Pons (tissue), 1 donor: Measurements from ENCODE around the gene NDUFB2.
"Not testable (repeated sequence)": the region's sequence is repeated elsewhere in the genome, so short reads cannot be mapped to it uniquely, and the experiment has no call there.

Experiments used
- DNase-seq: peaks from one replicate; pipeline ENCODE4 v3.0.0-alpha.2; 2016; ENCODE audit warnings: low spot score

Gene NDUFB2

DNA sequence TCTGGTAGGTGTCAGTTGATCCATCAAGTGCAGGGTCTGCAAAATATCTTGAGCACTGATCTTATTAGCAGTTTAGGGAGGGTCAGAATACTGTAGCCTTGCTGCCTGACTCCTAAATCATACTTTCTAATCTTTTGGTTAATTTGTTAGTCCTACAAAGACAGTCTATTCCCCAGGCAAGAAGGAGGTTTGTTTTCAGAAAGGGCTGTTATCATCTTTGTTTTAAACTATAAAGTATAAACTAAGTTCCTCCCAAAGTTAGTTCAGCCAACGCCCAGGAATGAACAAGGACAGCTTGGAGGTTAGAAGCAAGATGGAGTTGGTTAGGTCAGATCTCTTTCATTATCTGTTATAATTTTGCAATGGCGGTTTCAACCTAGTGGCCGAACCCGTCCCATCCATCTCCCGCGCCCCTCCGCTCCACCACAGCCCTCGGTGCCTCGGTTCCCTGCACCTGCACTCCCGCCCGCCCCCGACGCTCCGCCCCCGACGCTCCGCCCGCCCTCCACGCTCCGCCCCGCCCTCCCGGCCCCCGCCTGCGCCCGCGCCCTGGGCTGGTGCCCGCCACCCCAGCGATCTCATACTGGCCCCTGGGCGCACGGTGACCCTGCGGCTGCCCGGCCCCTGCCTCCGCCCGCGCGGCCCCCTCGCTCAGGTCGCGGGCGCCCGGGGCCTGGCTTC, 24.0 kb upstream of the NDUFB2 start, which contains the start of gene ADCK2:
Gene ADCK2 (plus strand): TSS at position 564 of the 681 bp plus-strand sequence. CDS start 386 bp downstream, outside the sequence.
- peak; percentile 25 for DNase-seq

DNA sequence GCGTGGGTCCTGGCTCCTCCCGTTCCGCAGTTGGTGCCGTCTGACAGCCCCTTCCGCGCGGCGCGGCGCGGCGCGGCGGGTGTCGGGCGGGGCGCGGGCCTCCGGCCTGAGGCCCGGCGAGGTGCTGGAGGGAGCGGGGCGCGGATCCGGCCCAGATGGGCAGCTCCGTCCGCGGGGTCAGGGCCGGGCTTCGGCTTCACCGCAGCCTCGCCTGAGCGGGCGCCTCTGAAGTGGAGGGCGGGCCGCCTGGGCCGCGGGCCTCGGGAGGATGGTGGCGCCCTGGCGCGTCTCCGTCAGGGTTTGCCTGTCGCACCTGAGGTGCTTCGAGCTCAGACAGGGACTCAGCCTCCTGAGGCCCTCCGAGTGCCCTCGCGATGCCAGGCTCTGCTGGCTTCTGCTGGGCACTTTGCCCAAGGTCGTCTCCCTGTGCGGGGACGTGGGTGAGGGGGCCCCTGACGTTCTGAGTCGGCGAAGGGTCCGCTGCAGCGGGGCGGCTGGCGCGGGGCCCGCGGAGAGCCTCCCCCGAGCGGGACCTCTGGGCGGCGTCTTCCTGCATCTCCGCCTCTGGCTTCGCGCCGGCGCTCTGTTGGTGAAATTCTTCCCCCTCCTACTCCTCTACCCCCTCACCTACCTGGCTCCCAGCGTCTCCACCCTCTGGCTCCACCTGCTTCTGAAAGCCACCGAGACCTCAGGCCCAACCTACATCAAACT, 23.3 kb upstream of the NDUFB2 start:
- no peak for DNase-seq

DNA sequence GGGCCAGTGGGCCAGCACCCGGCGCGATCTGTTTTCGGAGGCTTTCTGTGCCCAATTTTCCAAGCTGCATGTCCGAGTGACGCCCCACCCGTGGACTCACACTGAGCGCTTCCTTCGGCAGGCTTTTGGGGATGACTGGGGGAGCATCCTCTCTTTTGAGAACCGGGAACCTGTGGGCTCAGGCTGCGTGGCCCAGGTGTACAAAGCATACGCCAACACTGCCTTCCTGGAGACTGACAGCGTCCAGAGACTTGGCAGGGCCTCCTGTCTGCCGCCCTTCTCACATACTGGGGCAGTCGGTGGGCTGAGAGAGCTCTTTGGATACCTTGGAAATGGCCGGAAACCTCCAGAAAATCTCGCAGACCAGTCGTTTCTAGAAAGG, 22.7 kb upstream of the NDUFB2 start:
- DNase-seq: no peak

DNA sequence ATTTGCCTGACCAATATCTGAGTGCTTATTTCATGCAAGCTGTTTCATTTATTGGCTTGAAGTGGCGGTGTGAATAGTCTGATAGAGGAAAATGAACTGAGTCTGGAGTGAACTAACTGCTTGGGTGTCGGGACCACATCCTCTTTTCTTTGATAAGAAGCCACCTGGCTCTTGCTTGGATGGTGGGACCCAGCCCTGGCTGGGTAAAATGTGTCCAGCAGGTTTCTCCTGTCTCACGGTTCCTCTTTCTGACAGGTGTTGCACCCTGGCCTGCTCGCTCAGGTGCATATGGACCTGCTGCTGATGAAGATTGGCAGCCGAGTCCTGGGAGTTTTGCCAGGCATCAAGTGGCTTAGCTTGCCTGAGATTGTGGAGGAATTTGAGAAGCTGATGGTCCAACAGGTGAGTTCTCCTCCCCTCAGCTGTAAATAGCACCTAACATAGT, 22.1 kb upstream of the NDUFB2 start:
- DNase-seq: peak; percentile 42

DNA sequence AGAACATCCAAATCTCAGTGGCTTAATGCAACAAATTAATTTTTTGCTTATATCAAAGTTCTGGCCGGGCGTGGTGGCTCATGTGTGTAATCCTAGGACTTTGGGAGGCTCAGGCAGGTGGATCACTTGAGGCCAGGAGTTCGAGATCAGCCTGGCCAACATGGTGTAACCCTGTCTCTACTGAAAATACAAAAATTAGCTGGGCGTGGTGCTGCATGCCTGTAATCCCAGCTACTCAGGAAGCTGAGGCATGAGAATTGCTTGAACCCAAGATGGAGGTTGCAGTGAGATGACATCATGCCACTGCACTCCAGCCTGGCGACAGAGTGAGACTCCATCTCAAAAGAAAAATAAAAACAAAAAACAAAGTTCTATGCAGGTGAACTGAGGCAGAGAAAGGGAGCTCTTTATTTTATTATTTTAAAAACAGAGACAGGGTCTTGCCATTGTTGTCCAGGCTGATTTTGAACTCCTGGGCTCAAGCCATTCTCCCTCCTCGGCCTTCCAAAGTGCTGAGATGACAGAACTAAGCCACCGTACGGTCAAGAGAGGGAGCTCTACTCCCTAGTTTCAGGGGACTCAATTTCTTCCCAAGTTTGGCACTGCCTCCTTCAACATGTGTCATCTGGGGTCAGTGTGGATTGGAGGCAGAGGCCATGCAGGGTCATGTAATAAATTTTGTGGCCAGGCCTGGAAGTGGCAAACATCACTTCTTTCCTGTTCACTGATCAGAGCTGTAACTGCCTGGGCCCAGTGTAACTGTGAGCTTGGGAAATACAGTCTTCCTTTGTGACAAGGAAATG, 21.4 kb upstream of the NDUFB2 start:
- DNase-seq: peak; percentile 93

DNA sequence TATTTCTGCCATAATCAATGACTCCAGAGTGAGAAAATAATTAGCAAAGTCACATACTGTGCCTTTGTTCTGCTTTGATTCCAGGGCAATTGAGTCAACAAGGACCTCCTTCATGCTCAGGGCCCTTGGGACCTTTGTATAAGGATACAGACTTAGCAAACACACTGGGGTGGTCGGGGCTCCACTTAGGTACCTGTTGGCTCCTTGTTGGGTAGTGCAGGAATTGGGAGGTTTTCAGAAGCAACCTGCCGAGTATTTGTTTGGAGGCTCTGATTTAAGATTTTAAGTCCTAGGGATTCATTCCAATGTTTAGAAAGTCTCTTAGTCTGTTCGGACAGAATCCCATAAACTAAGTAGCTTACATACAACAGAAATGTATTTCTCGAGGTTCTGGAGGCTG, 20.8 kb upstream of the NDUFB2 start:
- no peak for DNase-seq

DNA sequence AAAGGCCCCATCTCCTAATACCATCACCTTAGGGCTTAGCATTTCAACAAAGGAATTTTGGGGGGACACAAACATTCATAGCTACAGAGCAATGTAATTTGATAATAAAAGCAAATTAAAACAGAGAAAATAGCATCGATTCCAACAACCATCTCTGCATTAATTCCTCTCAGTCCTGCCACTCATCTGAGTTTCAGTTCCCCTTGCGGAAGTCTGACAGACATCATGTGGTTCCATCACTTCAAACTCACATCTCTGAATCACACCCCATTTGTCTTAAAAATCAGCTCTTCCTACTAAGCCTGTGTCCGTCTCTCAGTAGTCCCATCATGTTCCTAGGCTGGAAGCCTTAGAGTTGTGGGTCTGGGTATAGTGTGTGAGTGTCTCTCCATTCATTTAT, 20.2 kb upstream of the NDUFB2 start:
- DNase-seq: peak; percentile 73

DNA sequence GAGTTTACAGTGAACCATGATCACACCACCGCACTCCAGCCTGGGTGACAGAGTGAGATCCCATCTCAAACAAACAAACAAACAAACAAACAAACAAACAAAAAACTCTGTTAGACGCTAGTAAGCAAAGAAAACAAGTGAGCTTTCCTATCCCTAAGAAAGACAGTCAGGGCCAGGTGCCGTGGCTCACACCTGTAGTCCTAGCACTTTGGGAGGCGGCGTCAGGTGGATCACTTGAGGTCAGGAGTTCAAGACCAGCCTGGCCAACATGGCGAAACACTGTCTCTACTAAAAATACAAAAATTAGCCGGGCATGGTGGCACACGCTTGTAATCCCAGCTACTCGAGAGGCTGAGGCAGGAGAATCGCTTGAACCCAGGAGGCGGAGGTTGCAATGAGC, 19.6 kb upstream of the NDUFB2 start:
- DNase-seq: not testable (repeated sequence)

DNA sequence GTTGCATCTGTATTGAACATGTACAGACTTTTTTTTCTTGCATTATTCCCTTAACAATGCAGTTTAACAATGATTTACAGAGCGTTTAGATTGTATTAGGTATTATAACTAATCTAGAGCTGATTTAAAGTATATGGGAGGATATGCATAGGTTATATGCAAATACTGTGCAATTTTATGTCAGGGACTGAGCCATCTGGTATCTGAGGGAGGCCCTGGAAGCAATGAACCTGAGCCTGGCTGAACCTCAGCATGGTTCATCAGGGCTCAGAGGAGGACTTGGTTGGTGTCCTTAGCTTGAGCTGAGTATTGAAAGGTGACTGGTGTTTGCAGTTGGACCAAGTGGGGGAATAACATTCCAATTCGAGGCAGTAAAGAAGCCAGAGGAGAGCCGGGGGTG, 19.0 kb upstream of the NDUFB2 start:
- no peak for DNase-seq

DNA sequence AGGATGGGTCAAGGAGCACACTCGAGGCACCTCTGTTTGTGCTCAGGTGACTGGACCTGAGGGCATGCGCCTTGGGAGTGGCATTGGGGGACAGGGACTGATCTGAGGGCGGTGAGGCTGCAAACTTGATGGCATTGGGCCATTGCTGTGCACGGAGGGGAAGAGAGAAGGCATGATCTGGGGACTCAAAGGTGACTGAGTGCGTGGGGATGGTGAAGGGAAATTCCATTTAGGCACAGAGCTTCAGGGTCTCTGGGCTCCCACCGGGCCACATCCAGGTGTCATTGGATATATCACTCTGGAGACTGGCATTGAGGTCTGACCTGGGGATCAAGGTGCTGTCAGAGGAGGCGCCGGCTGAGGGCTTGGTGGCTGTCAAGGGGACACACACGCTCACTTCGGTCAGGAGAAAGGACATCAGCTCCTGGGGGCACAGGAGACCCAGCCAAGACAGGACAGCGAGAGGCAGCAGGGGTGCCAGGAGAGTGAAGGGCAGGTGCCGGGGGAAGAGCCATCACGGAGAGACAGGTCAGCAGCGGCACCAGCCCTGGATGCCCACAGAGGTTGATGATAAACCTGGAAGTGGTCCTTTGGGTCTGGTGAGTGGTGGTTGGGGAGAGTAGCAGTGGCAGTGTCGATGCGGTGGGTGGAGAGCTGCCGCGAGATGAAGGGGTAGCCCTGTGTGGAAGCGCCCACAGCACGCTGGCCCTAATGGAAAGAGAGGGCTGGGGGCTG, 18.3 kb upstream of the NDUFB2 start:
- no peak for DNase-seq

DNA sequence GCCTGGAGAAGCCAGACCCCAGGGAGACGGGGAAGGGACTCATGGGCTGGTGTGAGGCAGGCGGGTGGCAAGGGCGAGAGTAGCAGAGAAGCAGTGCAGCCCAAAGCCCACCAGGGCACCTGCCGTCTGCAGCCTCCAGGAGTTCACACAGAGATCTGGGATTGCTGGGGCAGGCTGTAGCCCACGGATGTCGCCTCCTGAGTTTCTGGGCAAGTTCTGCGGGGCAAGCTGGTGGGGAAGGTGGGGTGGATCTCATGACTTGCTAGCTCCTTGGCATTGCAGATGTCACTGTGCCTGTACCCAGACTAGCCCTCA, 17.7 kb upstream of the NDUFB2 start:
- no peak for DNase-seq

DNA sequence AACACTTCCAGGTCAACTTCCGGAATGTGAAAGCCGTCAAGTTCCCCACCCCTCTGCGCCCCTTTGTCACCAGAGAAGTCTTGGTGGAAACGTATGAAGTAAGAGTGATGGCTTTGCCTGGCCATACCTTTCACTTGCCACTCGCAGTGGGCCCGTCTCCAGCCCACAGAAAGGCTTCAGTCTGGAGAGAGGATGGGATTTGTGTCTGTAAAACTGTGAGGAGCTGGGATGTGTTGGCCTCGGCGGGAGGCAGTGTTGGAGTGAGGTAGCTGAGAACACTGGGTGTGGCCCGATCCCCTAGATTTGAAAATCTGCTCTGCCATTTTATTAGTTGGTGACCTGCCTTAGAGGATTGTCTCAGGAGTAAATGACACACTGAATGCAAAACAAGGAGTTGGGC, 17.3 kb upstream of the NDUFB2 start:
- no peak for DNase-seq

DNA sequence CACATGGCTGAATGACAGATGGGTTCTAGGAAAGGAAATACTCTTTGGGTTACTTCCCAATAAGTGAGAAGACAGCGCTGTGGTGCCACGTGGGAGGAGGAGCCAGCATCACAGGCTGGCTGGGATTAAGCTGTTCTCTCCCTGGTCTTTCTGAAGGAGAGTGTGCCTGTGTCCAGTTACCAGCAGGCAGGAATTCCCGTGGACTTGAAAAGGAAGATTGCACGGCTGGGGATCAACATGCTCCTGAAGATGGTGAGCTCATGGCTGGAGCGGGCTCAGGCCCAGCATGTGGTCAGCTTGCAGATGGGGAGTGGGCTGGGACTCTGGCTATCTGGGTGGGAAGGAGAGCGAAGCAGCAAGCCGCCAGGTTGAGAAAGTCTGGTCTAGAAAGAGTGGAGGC, 15.6 kb upstream of the NDUFB2 start:
- no peak for DNase-seq

DNA sequence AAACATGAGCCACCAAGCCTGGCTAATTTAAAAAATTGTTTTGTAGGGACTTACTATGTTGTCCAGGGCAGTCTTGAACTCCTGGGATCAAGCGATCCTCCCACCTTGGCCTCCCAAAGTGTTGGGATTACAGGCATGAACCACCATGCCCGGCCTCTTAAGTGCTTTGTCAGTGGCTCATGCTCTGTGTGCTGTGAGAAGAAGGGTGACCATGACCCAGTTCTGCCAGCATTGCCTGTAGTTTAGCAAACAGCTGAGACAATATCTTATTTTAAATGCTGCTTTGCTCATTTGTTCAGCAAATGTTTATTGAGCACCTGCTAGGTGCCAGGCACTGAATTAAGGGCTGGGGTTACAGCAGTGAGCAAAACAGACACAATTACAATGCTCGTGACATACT, 14.7 kb upstream of the NDUFB2 start:
- no peak for DNase-seq

DNA sequence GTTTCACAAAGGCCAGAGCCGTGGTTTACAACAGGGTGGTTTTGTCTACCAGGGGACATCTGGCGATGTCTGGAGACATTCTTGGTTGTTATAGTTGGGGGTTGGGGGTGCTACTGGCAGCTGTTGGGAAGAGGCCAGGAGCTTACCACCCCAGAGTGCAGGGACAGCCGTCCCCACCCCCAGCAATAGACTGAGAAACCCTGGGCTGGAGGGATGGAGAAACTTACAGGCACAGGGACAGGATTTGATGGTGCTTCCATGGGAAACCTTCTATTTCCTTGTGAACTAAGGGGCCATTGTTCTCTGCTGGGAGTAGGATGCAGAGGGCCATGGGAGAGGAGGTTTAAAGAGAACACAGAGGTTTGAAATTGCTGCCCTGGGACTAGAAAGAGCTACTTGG, 12.9 kb upstream of the NDUFB2 start:
- DNase-seq: peak; percentile 80

DNA sequence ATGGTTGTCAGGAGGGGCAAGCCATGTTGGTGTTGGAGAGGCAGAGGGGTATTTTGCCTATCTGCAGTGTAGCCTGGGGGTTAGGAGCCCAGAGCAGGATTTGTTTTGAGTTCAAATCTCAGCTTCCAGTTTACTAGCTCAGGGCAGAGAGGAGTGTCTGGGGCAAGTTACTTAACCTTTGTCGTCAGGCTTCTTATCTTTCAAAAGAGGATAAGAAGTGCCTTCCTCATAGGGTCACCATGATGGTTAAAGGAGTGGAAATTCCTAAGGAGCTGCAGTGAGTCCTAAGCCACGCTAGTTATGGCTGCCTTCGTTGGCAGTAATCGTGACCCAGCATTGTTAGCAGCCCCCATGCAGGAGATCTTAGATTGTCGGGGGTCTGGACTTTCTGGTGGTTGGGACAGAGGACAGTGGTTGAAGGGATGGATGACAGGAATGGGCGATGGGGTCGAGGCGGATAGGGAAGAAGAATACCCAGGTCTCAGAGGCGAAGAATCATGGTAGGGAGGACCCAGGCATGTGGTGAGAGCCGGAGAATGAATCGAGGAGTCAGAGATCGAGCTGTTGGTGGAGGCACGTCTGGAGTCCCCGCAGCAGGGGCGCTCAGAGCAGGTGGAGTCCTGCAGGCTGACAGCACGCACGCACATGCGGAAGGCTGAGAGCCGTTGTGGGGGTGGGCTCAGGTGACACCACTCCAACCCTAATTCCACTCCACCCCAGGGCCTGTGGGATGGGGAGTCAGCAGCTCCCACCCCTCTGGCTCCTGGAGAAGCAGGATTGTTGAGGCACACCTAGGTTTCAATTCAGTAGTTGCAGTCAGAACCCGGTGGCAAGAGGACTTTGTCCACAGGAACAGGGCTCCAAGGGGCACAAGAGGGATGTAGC, 12.2 kb upstream of the NDUFB2 start:
- no peak for DNase-seq

DNA sequence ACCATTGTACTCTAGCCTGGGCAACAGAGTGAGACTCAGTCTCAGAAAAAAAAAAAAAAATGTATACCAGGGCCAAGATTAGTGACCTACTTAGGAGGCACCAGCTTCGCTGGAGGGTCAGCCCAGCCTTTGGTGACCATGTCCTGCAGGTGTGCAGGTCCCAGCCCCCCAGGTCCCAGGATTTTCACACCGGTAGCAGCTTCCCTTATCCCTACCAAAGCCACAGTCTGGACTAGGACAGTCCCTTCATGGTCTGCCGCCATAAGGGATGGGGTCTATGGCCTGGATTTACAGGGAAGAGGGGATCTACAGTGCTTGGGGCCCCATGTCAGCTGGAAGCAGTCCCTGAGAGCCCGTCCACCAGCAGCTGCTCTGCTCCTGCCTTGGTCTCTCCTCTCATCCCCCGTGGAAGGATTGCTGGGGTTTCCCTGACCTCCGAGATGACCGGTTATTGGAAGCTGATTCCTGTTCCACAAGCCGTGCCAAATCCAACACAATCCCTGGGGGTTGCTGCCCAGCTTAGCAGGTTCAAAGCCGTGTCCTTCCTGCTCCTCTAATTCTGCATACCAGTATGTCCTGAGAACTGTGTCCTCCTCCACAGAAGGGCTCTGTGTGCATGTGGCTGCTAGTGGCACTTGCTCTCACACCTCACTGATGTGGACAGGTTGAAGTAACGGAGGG, 11.0 kb upstream of the NDUFB2 start:
- DNase-seq: no peak

DNA sequence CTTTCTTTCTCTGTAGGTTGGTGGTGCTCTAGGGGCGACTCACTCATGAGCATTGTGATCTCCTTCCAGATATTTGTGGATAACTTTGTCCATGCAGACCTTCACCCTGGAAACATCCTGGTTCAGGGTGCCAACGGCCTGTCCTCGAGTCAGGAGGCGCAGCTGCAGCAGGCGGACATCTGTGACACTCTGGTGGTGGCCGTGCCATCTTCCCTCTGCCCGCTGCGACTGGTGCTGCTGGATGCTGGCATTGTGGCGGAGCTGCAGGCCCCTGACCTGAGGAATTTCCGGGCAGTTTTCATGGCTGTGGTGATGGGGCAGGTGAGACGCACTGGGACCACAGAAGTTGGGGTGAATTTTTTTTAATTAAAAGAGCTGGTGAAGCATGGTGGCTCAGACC, 9.6 kb upstream of the NDUFB2 start:
- DNase-seq: no peak

DNA sequence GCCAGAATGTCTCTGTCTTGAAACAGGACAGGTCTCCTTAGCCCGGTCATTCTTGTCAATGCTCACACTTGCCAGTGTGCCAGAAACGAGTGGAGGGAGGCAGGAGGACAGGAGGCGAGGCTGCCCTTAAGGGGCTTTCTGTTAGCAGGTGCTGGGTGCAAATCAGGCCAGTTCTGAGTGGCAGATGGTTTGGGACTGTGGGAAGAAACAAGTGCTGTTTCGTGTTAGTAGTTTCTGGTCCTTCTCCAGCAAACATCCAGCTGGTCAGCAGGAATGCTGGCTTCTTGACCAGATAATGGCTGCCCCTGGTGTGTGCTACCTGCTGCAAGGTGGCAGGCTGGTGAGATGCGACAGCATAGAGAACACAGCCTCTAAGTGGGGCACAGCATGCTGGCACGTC, 8.2 kb upstream of the NDUFB2 start:
- DNase-seq: no peak

DNA sequence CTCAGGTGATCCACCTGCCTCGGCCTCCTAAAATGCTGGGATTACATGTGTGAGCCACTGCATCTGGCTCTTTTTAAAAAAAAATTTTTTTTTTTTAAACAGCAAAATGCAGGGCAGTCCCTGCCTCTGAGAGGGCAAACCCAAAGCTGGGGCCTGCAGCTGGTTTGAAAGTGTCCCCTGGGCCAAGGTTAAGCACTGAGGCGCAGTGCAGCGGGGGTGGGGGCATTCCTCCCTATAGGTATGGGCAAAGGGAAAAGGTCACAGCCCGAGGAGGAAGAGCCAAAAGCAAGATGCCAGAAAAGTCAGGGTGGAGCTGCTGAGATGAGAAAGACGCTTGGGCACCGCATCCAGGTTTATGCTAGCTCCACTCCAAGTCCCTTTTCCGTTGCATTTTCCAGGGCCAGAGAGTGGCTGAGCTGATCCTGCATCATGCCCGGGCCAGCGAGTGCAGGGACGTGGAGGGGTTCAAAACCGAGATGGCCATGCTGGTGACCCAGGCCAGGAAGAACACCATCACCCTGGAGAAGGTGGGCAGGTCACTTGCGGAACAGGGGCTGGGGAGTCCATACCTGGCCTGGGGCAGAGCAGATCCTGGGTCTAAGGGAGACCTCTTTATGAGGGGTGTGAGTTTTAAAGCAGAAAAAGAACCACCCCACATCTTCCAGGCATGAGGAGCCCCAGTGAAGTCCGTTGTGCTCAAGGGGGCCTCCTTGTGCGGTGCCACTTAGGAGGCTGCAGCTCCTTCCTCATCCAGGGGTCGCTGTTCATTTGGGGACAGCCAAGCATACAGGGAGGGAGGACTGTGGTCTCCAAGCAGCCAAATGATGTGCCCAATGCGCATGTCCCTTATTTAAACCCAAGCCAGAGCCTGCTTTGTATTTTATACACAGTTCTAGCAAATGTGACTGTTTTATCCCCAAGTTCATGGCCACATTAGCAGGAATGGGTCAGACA, 7.0 kb upstream of the NDUFB2 start:
- no peak for DNase-seq
